ENCODE measurements around the gene GPX4. TPM values are rescaled to one million over a fixed set of nuclear protein-coding genes. Genes with fewer than 3 reads are reported as not detected.
A peak's percentile ranks its signal among the peaks of the same experiment; 100 is the strongest.

Gene GPX4
- total RNA-seq (2021; ENCODE audit: unreplicated experiment) (577 TPM), Bru-seq, nascent RNA (percentile 91 among the genes with signal in this experiment), BruChase-seq, experiment 1, labeled RNA remaining after a 2-hour chase (percentile 88 among the genes with signal in this experiment), BruChase-seq, experiment 2, labeled RNA remaining after a 6-hour chase (percentile 94 among the genes with signal in this experiment)
- polyA plus RNA-seq (2012; ENCODE audit: insufficient read length), result 1,363 TPM
- long read RNA-seq, transcript GPX4-204 (6 exons, 536 nt), result minor isoform, 20 of 587 reads
- long read RNA-seq, transcript GPX4-201 (7 exons, 919 nt), result major isoform, 278 of 587 reads
- long read RNA-seq, partial matches to known transcripts, result 204 of 587 reads
- long read RNA-seq, other reads (novel, unspliced or antisense), result 84 of 587 reads

GRCh38 chr19:1103708-1104310 lies at the start of gene GPX4:
Gene GPX4, plus strand, starts transcription at chr19:1103994. Its CDS starts 50 bp downstream, at chr19:1104044.
- H3K27ac ChIP-seq (ENCODE audit: low read length), result peak within 1 kb of the TSS; percentile 84
- DNase-seq (ENCODE audit: low read depth, low spot score) (peak; percentile 84), ATAC-seq (peak; percentile 59)
- peaks cover 37% of the 10 kb centered on the region for H3K4me1 ChIP-seq (ENCODE audit: control insufficient read depth, insufficient read depth, low read length)
- in situ Hi-C loops (cut with HindIII; ENCODE audit: low pct_unique_long_range_greater_than_20kb, low sequenced_read_pairs) (no loop called here), intact Hi-C loops (cut with micrococcal nuclease; ENCODE audit: unreplicated experiment) (no loop called here)
- BruUV-seq (replicated peaks), result no TSS peak
- CTCF ChIA-PET, result no interaction called here
- H3K4me3 ChIP-seq (ENCODE audit: low read depth in 2 of 2, low read length in 2 of 2), result peak within 1 kb of the TSS; percentile 58 to 62
- H3K9me3 ChIP-seq (ENCODE audit: control insufficient read depth, insufficient read depth, low read depth, low read length), result no peaks in the 10 kb centered on the region
- no peaks in the 10 kb centered on the region for H3K27me3 ChIP-seq (ENCODE audit: control insufficient read depth, insufficient read depth, low read length)
- POLR2A ChIA-PET, result interaction anchor here (0.7 to 0.9 kb wide), 2 partner anchors 10 to 349 kb away, joined by 3 read pairs; no protein-coding TSS in a partner anchor
- no peaks in the 10 kb centered on the region; the same call in 1 of the 2 replicates for H3K36me3 ChIP-seq (ENCODE audit: control insufficient read depth, insufficient read depth, low read length)
- no peak; the same call in 1 of the 2 replicates for TF ChIP-seq SIN3A (IDR thresholded peaks at IDR 0.05; ENCODE audit: borderline replicate concordance, insufficient read depth, low read depth, low read length)
- peak; percentile 78 for TF ChIP-seq POLR2AphosphoS5 (IDR thresholded peaks at IDR 0.05; ENCODE audit: low read depth, low read length)
- 0 out of 4 replicates have a peak, but pooled peaks of 1 of the 2 experiments have one; percentile 12 for TF ChIP-seq REST (IDR thresholded peaks at IDR 0.05; ENCODE audit: insufficient read depth in 1 of 2, low read depth in 2 of 2, low read length in 1 of 2)
- no peak for TF ChIP-seq CTCF (IDR thresholded peaks at IDR 0.05)
- TF ChIP-seq TCF7L2 (IDR thresholded peaks at IDR 0.05; ENCODE audit: low read depth, low read length), result no peak

- POLR2A ChIA-PET, result interaction anchor here (0.5 kb wide), 1 partner anchor 11 kb away, joined by 6 read pairs; no protein-coding TSS in a partner anchor
- Histone ChIP-seq H3K27ac (ENCODE audit: low read length) (no peak overlapping the region), H3K27me3 (ENCODE audit: control insufficient read depth, insufficient read depth, low read length) (no peaks in the 10 kb centered on the region), H3K36me3 (ENCODE audit: control insufficient read depth, insufficient read depth, low read length) (no peaks in the 10 kb centered on the region), H3K4me1 (ENCODE audit: control insufficient read depth, insufficient read depth, low read length) (no peaks in the 10 kb centered on the region), H3K9me3 (ENCODE audit: control insufficient read depth, insufficient read depth, low read depth, low read length) (no peaks in the 10 kb centered on the region), H3K4me3 (ENCODE audit: low read depth in 2 of 2, low read length in 2 of 2) (no peak overlapping the region)
- intact Hi-C loops (cut with micrococcal nuclease; ENCODE audit: unreplicated experiment) (no loop called here), in situ Hi-C loops (cut with HindIII; ENCODE audit: low pct_unique_long_range_greater_than_20kb, low sequenced_read_pairs) (no loop called here)
- TF ChIP-seq SIN3A (IDR thresholded peaks at IDR 0.05; ENCODE audit: borderline replicate concordance, insufficient read depth, low read depth, low read length), result no peak
- no peak for TF ChIP-seq TCF7L2 (IDR thresholded peaks at IDR 0.05; ENCODE audit: low read depth, low read length)
- no peak for TF ChIP-seq REST (IDR thresholded peaks at IDR 0.05; ENCODE audit: insufficient read depth in 1 of 2, low read depth in 2 of 2, low read length in 1 of 2)
- TF ChIP-seq POLR2AphosphoS5 (IDR thresholded peaks at IDR 0.05; ENCODE audit: low read depth, low read length), result no peak
- no peak for TF ChIP-seq CTCF (IDR thresholded peaks at IDR 0.05)
- no peak for DNase-seq (ENCODE audit: low read depth, low spot score)
- no peak for ATAC-seq
- BruUV-seq (replicated peaks), result no TSS peak
- CTCF ChIA-PET, result interaction anchor here (0.7 kb wide), 1 partner anchor 190 kb away, joined by 4 read pairs; no protein-coding TSS in a partner anchor
These were observed 49.4 kb upstream of the GPX4 start for GRCh38 chr19:1054102-1055027.

All from Panc1 (cell line).